H1 (cell line): ENCODE measurements around the gene VPS50.
"Not testable (repeated sequence)": the region's sequence is repeated elsewhere in the genome, so short reads cannot be mapped to it uniquely, and the experiment has no call there.

Source experiments
- ASH2L ChIP-seq: fragments of 200-600, 300-600 bp; sonication (generic); IDR thresholded peaks from one replicate; pipeline ENCODE4 v1.7.1; 2017; ENCODE audit warnings: low read length
- CHD7 ChIP-seq: fragments of 300-600 bp; sonication (generic); IDR thresholded peaks from 2 replicates; pipeline ENCODE4 v1.7.1; 2012; ENCODE audit warnings: low read length, moderate library complexity, mild to moderate bottlenecking, inconsistent platforms; ENCODE audit not compliant: insufficient replicate concordance
- POLR2AphosphoS5 ChIP-seq: IDR thresholded peaks from 2 replicates; pipeline ENCODE4 v1.6.1; 2011; ENCODE audit warnings: low read depth, low read length
- RAD21 ChIP-seq, 2 experiments: IDR thresholded peaks in 1 of 2; conservative IDR thresholded peaks in 1 of 2; 2 replicates each; pipeline ENCODE4 v1.6.1; 2011; ENCODE audit warnings: low read depth in 2 of 2, low read length in 2 of 2, improper control_type of control experiment in 1 of 2, inconsistent platforms in 1 of 2, mild to moderate bottlenecking in 1 of 2, moderate library complexity in 1 of 2
- YY1 ChIP-seq: IDR thresholded peaks from 2 replicates; pipeline ENCODE4 v1.6.1; 2011; ENCODE audit warnings: low read depth, mild to moderate bottlenecking, low read length
- TF ChIP-seq, protein P1 (sequence below), 3 experiments: IDR thresholded peaks; 1 replicate in 2 of 3; 2 replicates in 1 of 3; pipeline versions ENCODE4 v1.5.1 to v1.6.1; 2011; ENCODE audit warnings: low read length in 3 of 3, mild to moderate bottlenecking in 3 of 3, inconsistent platforms in 2 of 3, low read depth in 1 of 3, moderate library complexity in 1 of 3; ENCODE audit not compliant: insufficient read depth in 1 of 3; ENCODE audit errors: control extremely low read depth in 1 of 3

- TF ChIP-seq ASH2L; YY1; POLR2AphosphoS5; CHD7; RAD21 (IDR thresholded peaks at IDR 0.05 in 1 of 2, conservative IDR thresholded peaks at IDR 0.05 in 1 of 2; ENCODE audit: low read depth in 2 of 2, low read length in 2 of 2): not testable (repeated sequence)
- TF ChIP-seq, protein P1, sequence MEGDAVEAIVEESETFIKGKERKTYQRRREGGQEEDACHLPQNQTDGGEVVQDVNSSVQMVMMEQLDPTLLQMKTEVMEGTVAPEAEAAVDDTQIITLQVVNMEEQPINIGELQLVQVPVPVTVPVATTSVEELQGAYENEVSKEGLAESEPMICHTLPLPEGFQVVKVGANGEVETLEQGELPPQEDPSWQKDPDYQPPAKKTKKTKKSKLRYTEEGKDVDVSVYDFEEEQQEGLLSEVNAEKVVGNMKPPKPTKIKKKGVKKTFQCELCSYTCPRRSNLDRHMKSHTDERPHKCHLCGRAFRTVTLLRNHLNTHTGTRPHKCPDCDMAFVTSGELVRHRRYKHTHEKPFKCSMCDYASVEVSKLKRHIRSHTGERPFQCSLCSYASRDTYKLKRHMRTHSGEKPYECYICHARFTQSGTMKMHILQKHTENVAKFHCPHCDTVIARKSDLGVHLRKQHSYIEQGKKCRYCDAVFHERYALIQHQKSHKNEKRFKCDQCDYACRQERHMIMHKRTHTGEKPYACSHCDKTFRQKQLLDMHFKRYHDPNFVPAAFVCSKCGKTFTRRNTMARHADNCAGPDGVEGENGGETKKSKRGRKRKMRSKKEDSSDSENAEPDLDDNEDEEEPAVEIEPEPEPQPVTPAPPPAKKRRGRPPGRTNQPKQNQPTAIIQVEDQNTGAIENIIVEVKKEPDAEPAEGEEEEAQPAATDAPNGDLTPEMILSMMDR (IDR thresholded peaks at IDR 0.05; ENCODE audit: control extremely low read depth in 1 of 3, insufficient read depth in 1 of 3, low read depth in 1 of 3, low read length in 3 of 3) = not testable (repeated sequence)
Measured at GRCh38 chr7:93326291-93326690, 94.1 kb downstream of the VPS50 start.
